AG09319 (cell line): ENCODE results near the gene CDC42BPB.

Experiments used
- DNase-seq: peaks from one replicate; pipeline ENCODE4 v3.0.0-alpha.2; 2010; ENCODE audit warnings: low read depth; ENCODE audit errors: extremely low read depth
- CTCF ChIP-seq: IDR thresholded peaks from 2 replicates; pipeline ENCODE4 v1.5.1; 2011; ENCODE audit warnings: low read depth, mild to moderate bottlenecking, inconsistent platforms, low read length, moderate library complexity

CDC42BPB gene

GRCh38 chr14:103045371-103045869, 11.9 kb downstream of the CDC42BPB start:
- DNase-seq, result no peak

GRCh38 chr14:103043257-103044015, 13.9 kb downstream of the CDC42BPB start:
- TF ChIP-seq CTCF, result no peak
- DNase-seq, result no peak

More at GRCh38 chr14:103045371-103045869, 11.9 kb downstream of the CDC42BPB start:
- TF ChIP-seq CTCF, result no peak

GRCh38 chr14:103041464-103041863, 15.9 kb downstream of the CDC42BPB start:
- no peak for TF ChIP-seq CTCF
- DNase-seq, result no peak

GRCh38 chr14:103033681-103034096, 23.7 kb downstream of the CDC42BPB start:
- DNase-seq, result no peak
- TF ChIP-seq CTCF, result no peak

GRCh38 chr14:103031956-103032355, 25.4 kb downstream of the CDC42BPB start:
- TF ChIP-seq CTCF, result no peak
- no peak for DNase-seq

GRCh38 chr14:103031566-103031911, 25.8 kb downstream of the CDC42BPB start:
- no peak for DNase-seq
- TF ChIP-seq CTCF, result no peak

GRCh38 chr14:103030741-103031565, 26.4 kb downstream of the CDC42BPB start:
- DNase-seq, result no peak

More at GRCh38 chr14:103030741-103031565, 26.4 kb downstream of the CDC42BPB start:
- no peak for TF ChIP-seq CTCF
